Measurements from ENCODE around the gene SRP72.

Gene SRP72

DNA sequence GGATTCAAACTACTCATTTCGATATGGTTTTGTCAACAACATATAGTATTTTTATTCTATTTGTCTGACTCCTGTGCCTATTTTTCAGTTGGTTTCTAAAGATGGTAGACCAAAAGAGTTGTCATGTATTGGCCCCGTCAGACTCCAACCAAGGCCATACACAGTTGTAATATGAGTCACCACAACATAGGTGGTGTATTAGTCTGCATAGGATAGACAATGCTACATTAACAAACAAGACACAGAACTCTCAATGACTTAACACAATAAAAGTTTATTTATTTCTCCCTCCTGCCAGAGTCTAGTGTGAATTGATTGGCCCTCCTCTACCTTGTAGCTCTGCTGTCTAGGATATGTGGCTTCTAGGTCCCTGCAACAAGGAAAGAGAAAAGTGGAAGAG is 84.1 kb downstream of the SRP72 start:
- DNase-seq: no peak

- DNase-seq: no peak
These were observed 84.9 kb downstream of the SRP72 start for GRCh38 chr4:56552273-56552672.

Data from NCI-H1092 (cell line).